CD14-positive monocyte (primary cell): ENCODE measurements around the gene RARRES2. TPM values are rescaled to one million over a fixed set of nuclear protein-coding genes. Genes with fewer than 3 reads are reported as not detected.

ENCODE experiments used
- DNase-seq, 3 donors: peaks; one replicate each; pipeline ENCODE4 v3.0.0-alpha.2; 2011 to 2022
- H2AFZ ChIP-seq: 2 replicates; pipeline ENCODE4 v1.6.0; 2012; ENCODE audit warnings: mild to moderate bottlenecking, low read depth, low read length, inconsistent platforms; ENCODE audit not compliant: insufficient read depth, poor library complexity, severe bottlenecking
- H3K27ac ChIP-seq, 2 donors: 1 replicate in 1 of 2; 2 replicates in 1 of 2; pipeline ENCODE4 v1.5.1; 2012 to 2013; ENCODE audit warnings: low read length in 2 of 2, control low read depth in 1 of 2, inconsistent platforms in 1 of 2, low read depth in 1 of 2, mild to moderate bottlenecking in 1 of 2
- H3K27me3 ChIP-seq, 2 donors: one replicate each; pipeline versions ENCODE4 v1.6.0 to v1.6.1; 2011 to 2013; ENCODE audit warnings: low read length in 2 of 2; ENCODE audit not compliant: control insufficient read depth in 2 of 2, insufficient read depth in 2 of 2
- H3K36me3 ChIP-seq, 2 donors: replicated peaks in 1 of 2; 1 replicate in 1 of 2; 2 replicates in 1 of 2; pipeline versions ENCODE4 v1.5.1 to v1.6.1; 2012 to 2013; ENCODE audit warnings: low read length in 2 of 2, control low read depth in 1 of 2, inconsistent platforms in 1 of 2, mild to moderate bottlenecking in 1 of 2; ENCODE audit not compliant: insufficient read depth in 2 of 2, control insufficient read depth in 1 of 2
- H3K4me1 ChIP-seq, 2 donors: 1 replicate in 1 of 2; 2 replicates in 1 of 2; pipeline versions ENCODE4 v1.5.1 to v1.6.1; 2012 to 2013; ENCODE audit warnings: low read length in 2 of 2, control low read depth in 1 of 2, inconsistent platforms in 1 of 2, mild to moderate bottlenecking in 1 of 2, moderate library complexity in 1 of 2; ENCODE audit not compliant: insufficient read depth in 2 of 2, control insufficient read depth in 1 of 2
- H3K4me2 ChIP-seq: replicated peaks from 2 replicates; pipeline ENCODE3; 2012; ENCODE audit warnings: low read length, moderate library complexity, mild to moderate bottlenecking; ENCODE audit not compliant: poor library complexity, severe bottlenecking; ENCODE audit errors: extremely low read depth
- H3K4me3 ChIP-seq, 3 experiments: fragments of 200-600 bp in 1 of 3; sonication (generic) in 1 of 3; replicated peaks in 1 of 3; 1 replicate in 2 of 3; 2 replicates in 1 of 3; pipeline ENCODE4 v1.5.1; 2011 to 2013; ENCODE audit warnings: low read length in 3 of 3, mild to moderate bottlenecking in 3 of 3, control low read depth in 2 of 3, low read depth in 2 of 3, inconsistent platforms in 1 of 3, moderate library complexity in 1 of 3
- H3K79me2 ChIP-seq: 2 replicates; pipeline ENCODE4 v1.6.0; 2012; ENCODE audit warnings: mild to moderate bottlenecking, control low read depth, inconsistent platforms, low read length, moderate library complexity; ENCODE audit not compliant: insufficient read depth
- H3K9ac ChIP-seq: 2 replicates; pipeline ENCODE4 v1.6.0; 2017; ENCODE audit warnings: low read length, mild to moderate bottlenecking; ENCODE audit not compliant: insufficient read depth, poor library complexity, severe bottlenecking
- H3K9me3 ChIP-seq, 2 donors: replicated peaks in 1 of 2; 1 replicate in 1 of 2; 2 replicates in 1 of 2; pipeline versions ENCODE4 v1.5.1 to v1.6.1; 2012 to 2013; ENCODE audit warnings: low read length in 2 of 2, control low read depth in 1 of 2; ENCODE audit not compliant: control insufficient read depth in 1 of 2, insufficient read depth in 1 of 2
- H4K20me1 ChIP-seq: 2 replicates; pipeline ENCODE4 v1.6.0; 2012; ENCODE audit warnings: mild to moderate bottlenecking, low read length, control low read depth, moderate library complexity; ENCODE audit not compliant: insufficient read depth
- H3K27ac Mint-ChIP-seq, 7 donors: one replicate each; pipeline ENCODE4 v1.8.0; 2020; ENCODE audit warnings: mild to moderate bottlenecking in 7 of 7, mixed read lengths in 7 of 7, moderate library complexity in 6 of 7, inconsistent platforms in 2 of 7
- H3K27me3 Mint-ChIP-seq, 3 donors: one replicate each; pipeline ENCODE4 v1.8.0; 2021 to 2022; ENCODE audit warnings: low read depth in 3 of 3, mild to moderate bottlenecking in 3 of 3, mixed read lengths in 3 of 3, moderate library complexity in 3 of 3, inconsistent platforms in 1 of 3
- H3K36me3 Mint-ChIP-seq, 2 donors: one replicate each; pipeline ENCODE4 v1.8.0; 2020; ENCODE audit warnings: mixed read lengths in 2 of 2, inconsistent platforms in 1 of 2, mild to moderate bottlenecking in 1 of 2
- H3K4me1 Mint-ChIP-seq: one replicate; pipeline ENCODE4 v1.8.0; 2020; ENCODE audit warnings: mild to moderate bottlenecking, mixed read lengths
- H3K4me3 Mint-ChIP-seq, 2 donors: one replicate each; pipeline ENCODE4 v1.8.0; 2020; ENCODE audit warnings: mild to moderate bottlenecking in 2 of 2, mixed read lengths in 2 of 2, moderate library complexity in 1 of 2
- H3K9me3 Mint-ChIP-seq, 7 donors: one replicate each; pipeline ENCODE4 v1.8.0; 2020 to 2022; ENCODE audit warnings: mixed read lengths in 7 of 7, mild to moderate bottlenecking in 6 of 7, moderate library complexity in 6 of 7, inconsistent platforms in 2 of 7
- WGBS: methylation state at CpG from one replicate; pipeline ENCODE4 v1.1.5; 2013; ENCODE audit warnings: missing lambda C conversion rate; ENCODE audit not compliant: insufficient coverage; 5-methylcytosine and 5-hydroxymethylcytosine counted together
- intact Hi-C, 2 donors: fragments of 100-400 bp; cut with micrococcal nuclease; formaldehyde crosslinking; loops; one replicate each; pipeline versions ENCODE4 v1.15.0 to v1.15.1; 2023
- polyA plus RNA-seq, 3 donors: library from polyadenylated mRNA; depleted of rRNA in 1 of 3; unstranded in 2 of 3; stranded (reverse) in 1 of 3; fragments of 300-500 nt in 2 of 3; fragments of >200 nt in 1 of 3; fragmentation: Illumina TruSeq in 2 of 3; gene quantifications; 1 replicate in 2 of 3; 2 replicates in 1 of 3; pipeline ENCODE4 v1.2.3, GENCODE V29; 2012 to 2021
- TF ChIP-seq, protein P1 (sequence below): fragments of 200-600 bp; IDR thresholded peaks from one replicate; pipeline ENCODE4 v1.8.0; 2022; ENCODE audit warnings: antibody characterized with exemption, mild to moderate bottlenecking

RARRES2 gene
- polyA plus RNA-seq, 3 donors: not detected

GRCh38 chr7:150325901-150326300 is 15.5 kb downstream of the RARRES2 start:
- no peaks in the 10 kb centered on the region for H3K9me3 Mint-ChIP-seq
- TF ChIP-seq, protein P1, sequence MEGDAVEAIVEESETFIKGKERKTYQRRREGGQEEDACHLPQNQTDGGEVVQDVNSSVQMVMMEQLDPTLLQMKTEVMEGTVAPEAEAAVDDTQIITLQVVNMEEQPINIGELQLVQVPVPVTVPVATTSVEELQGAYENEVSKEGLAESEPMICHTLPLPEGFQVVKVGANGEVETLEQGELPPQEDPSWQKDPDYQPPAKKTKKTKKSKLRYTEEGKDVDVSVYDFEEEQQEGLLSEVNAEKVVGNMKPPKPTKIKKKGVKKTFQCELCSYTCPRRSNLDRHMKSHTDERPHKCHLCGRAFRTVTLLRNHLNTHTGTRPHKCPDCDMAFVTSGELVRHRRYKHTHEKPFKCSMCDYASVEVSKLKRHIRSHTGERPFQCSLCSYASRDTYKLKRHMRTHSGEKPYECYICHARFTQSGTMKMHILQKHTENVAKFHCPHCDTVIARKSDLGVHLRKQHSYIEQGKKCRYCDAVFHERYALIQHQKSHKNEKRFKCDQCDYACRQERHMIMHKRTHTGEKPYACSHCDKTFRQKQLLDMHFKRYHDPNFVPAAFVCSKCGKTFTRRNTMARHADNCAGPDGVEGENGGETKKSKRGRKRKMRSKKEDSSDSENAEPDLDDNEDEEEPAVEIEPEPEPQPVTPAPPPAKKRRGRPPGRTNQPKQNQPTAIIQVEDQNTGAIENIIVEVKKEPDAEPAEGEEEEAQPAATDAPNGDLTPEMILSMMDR: no peak
- Histone ChIP-seq H3K4me2 (no peak overlapping the region), H3K27ac (peak overlapping the region; percentile 3 to 87), H3K4me3 (no peak overlapping the region), H3K9ac (no peak overlapping the region), H3K27me3 (no peaks in the 10 kb centered on the region), H3K36me3 (peaks cover 21 to 37% of the 10 kb centered on the region in 2 donors), H2AFZ (no peak overlapping the region), H3K79me2 (peaks cover 12% of the 10 kb centered on the region), H4K20me1 (no peaks in the 10 kb centered on the region), H3K4me1 (peaks cover 33 to 37% of the 10 kb centered on the region in 2 donors), H3K9me3 (no peaks in the 10 kb centered on the region)
- peaks cover 34 to 47% of the 10 kb centered on the region in 2 donors for H3K36me3 Mint-ChIP-seq
- DNase-seq: no peak
- peaks cover 0 to 2% (median 0%) of the 10 kb centered on the region in 3 donors for H3K27me3 Mint-ChIP-seq
- no peak overlapping the region for H3K4me3 Mint-ChIP-seq
- WGBS: 100% methylated on average over 2 of the region's 6 CpGs
- H3K4me1 Mint-ChIP-seq: peaks cover 43% of the 10 kb centered on the region
- H3K27ac Mint-ChIP-seq: peak overlapping the region in 4 of 7 donors; percentile 35 to 95 (median 64)
- intact Hi-C loops: no loop called here

GRCh38 chr7:150325110-150325611 is 16.3 kb downstream of the RARRES2 start:
- H3K9me3 ChIP-seq: no peaks in the 10 kb centered on the region
- no peaks in the 10 kb centered on the region for H4K20me1 ChIP-seq
- peaks cover 33 to 37% of the 10 kb centered on the region in 2 donors for H3K4me1 ChIP-seq
- peaks cover 30 to 41% of the 10 kb centered on the region in 2 donors for H3K36me3 Mint-ChIP-seq
- peak overlapping the region in 1 of 3 experiments; percentile 90 for H3K4me3 ChIP-seq
- peak overlapping the region; percentile 94 for H3K4me2 ChIP-seq
- H2AFZ ChIP-seq: peak overlapping the region; percentile 77
- peak overlapping the region; percentile 80 to 95 (median 90) for H3K27ac Mint-ChIP-seq
- peaks cover 0 to 2% (median 0%) of the 10 kb centered on the region in 3 donors for H3K27me3 Mint-ChIP-seq
- H3K9me3 Mint-ChIP-seq: no peaks in the 10 kb centered on the region
- DNase-seq: peak; percentile 60 to 75 (median 74)
- 31% methylated on average over 9 of the region's 10 CpGs for WGBS
- H3K4me1 Mint-ChIP-seq: peaks cover 43% of the 10 kb centered on the region
- H3K4me3 Mint-ChIP-seq: peak overlapping the region; percentile 60 to 98
- TF ChIP-seq, protein P1: no peak
- H3K79me2 ChIP-seq: peaks cover 12% of the 10 kb centered on the region
- H3K27me3 ChIP-seq: no peaks in the 10 kb centered on the region
- H3K27ac ChIP-seq: peak overlapping the region; percentile 81 to 87
- H3K36me3 ChIP-seq: peaks cover 16 to 32% of the 10 kb centered on the region in 2 donors
- intact Hi-C loops: no loop called here
- H3K9ac ChIP-seq: peak overlapping the region; percentile 43
